Fibroblast of lung (primary cell): ENCODE data around the gene GALNT18. TPM values are rescaled to one million over a fixed set of nuclear protein-coding genes. Genes with fewer than 3 reads are reported as not detected.

Experiments used
- DNase-seq, 2 donors: peaks; one replicate each; pipeline versions ENCODE4 v3.0.0 to v3.0.0-alpha.2; 2010; ENCODE audit warnings: low read depth in 2 of 2
- H2AFZ ChIP-seq: 2 replicates; pipeline ENCODE4 v1.5.1; 2012; ENCODE audit warnings: low read length, control low read depth, inconsistent platforms
- H3K27ac ChIP-seq: 2 replicates; pipeline ENCODE4 v1.5.1; 2011; ENCODE audit warnings: low read length, control low read depth; ENCODE audit not compliant: insufficient read depth
- H3K27me3 ChIP-seq: 2 replicates; pipeline ENCODE4 v1.5.1; 2011; ENCODE audit warnings: mild to moderate bottlenecking, low read length; ENCODE audit not compliant: control insufficient read depth, insufficient read depth
- H3K36me3 ChIP-seq: 2 replicates; pipeline ENCODE4 v1.5.1; 2011; ENCODE audit warnings: low read length; ENCODE audit not compliant: control insufficient read depth, insufficient read depth
- H3K4me1 ChIP-seq: 2 replicates; pipeline ENCODE4 v1.5.1; 2011; ENCODE audit warnings: low read length; ENCODE audit not compliant: control insufficient read depth, insufficient read depth; ENCODE audit errors: extremely low read depth
- H3K4me2 ChIP-seq: 2 replicates; pipeline ENCODE4 v1.5.1; 2011; ENCODE audit warnings: low read length, control low read depth; ENCODE audit not compliant: insufficient read depth; ENCODE audit errors: extremely low read depth
- H3K4me3 ChIP-seq, 4 experiments: fragments of 200-600 bp in 1 of 4; sonication (generic) in 1 of 4; replicated peaks in 1 of 4; 2 replicates each; pipeline ENCODE4 v1.5.1; 2011 to 2016; ENCODE audit warnings: low read length in 4 of 4, low read depth in 3 of 4, mild to moderate bottlenecking in 3 of 4, control low read depth in 2 of 4, inconsistent platforms in 1 of 4, mixed read lengths in 1 of 4; ENCODE audit not compliant: insufficient read depth in 1 of 4; ENCODE audit errors: control extremely low read depth in 1 of 4
- H3K79me2 ChIP-seq: 2 replicates; pipeline ENCODE4 v1.5.1; 2012; ENCODE audit warnings: mild to moderate bottlenecking, low read length, inconsistent platforms; ENCODE audit not compliant: control insufficient read depth, insufficient read depth
- H3K9ac ChIP-seq: 2 replicates; pipeline ENCODE4 v1.5.1; 2011; ENCODE audit warnings: mild to moderate bottlenecking, low read length, control low read depth; ENCODE audit not compliant: insufficient read depth
- H3K9me3 ChIP-seq: 2 replicates; pipeline ENCODE4 v1.5.1; 2012; ENCODE audit warnings: low read depth, low read length; ENCODE audit not compliant: control insufficient read depth, insufficient read depth
- H4K20me1 ChIP-seq: 2 replicates; pipeline ENCODE4 v1.5.1; 2011; ENCODE audit warnings: low read length; ENCODE audit not compliant: control insufficient read depth, insufficient read depth; ENCODE audit errors: extremely low read depth
- EZH2 ChIP-seq: IDR thresholded peaks from 2 replicates; pipeline ENCODE4 v1.5.1; 2012; ENCODE audit warnings: low read length, control low read depth, mild to moderate bottlenecking; ENCODE audit errors: missing control alignments
- polyA plus RNA-seq, 2 donors: library from polyadenylated mRNA; depleted of rRNA in 1 of 2; stranded (reverse) in 1 of 2; unstranded in 1 of 2; fragments of >200 nt; gene quantifications; 2 replicates each; pipeline ENCODE4 v1.2.1, GENCODE V29; 2011 to 2012; ENCODE audit warnings: missing spikeins in 1 of 2
- total RNA-seq: library from RNA; depleted of rRNA; stranded (reverse); fragments of >200 nt; gene quantifications from 2 replicates; pipeline ENCODE4 v1.2.1, GENCODE V29; 2014
- TF ChIP-seq, protein P1 (sequence below), 2 donors: IDR thresholded peaks in 1 of 2; conservative IDR thresholded peaks in 1 of 2; 1 replicate in 1 of 2; 2 replicates in 1 of 2; pipeline ENCODE4 v1.5.1; 2011 to 2012; ENCODE audit warnings: low read length in 2 of 2, control low read depth in 1 of 2, inconsistent platforms in 1 of 2, low read depth in 1 of 2, mild to moderate bottlenecking in 1 of 2

GALNT18 gene
- total and polyA plus RNA-seq, 2 donors (not counting 1 experiment from before 2014, with no cell fraction given), result 0.50 to 19.3 TPM

- H3K4me1 ChIP-seq, result no peaks in the 10 kb centered on the region
- no peak overlapping the region for H3K4me2 ChIP-seq
- no peak for DNase-seq
- H3K79me2 ChIP-seq, result no peaks in the 10 kb centered on the region
- no peak overlapping the region for H3K4me3 ChIP-seq
- H3K27ac ChIP-seq, result no peak overlapping the region
- TF ChIP-seq, protein P1, sequence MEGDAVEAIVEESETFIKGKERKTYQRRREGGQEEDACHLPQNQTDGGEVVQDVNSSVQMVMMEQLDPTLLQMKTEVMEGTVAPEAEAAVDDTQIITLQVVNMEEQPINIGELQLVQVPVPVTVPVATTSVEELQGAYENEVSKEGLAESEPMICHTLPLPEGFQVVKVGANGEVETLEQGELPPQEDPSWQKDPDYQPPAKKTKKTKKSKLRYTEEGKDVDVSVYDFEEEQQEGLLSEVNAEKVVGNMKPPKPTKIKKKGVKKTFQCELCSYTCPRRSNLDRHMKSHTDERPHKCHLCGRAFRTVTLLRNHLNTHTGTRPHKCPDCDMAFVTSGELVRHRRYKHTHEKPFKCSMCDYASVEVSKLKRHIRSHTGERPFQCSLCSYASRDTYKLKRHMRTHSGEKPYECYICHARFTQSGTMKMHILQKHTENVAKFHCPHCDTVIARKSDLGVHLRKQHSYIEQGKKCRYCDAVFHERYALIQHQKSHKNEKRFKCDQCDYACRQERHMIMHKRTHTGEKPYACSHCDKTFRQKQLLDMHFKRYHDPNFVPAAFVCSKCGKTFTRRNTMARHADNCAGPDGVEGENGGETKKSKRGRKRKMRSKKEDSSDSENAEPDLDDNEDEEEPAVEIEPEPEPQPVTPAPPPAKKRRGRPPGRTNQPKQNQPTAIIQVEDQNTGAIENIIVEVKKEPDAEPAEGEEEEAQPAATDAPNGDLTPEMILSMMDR (conservative IDR thresholded peaks at IDR 0.05 in 1 of 2, IDR thresholded peaks at IDR 0.05 in 1 of 2; ENCODE audit: low read depth in 1 of 2, low read length in 2 of 2), result no peak
- TF ChIP-seq EZH2, result no peak
- no peaks in the 10 kb centered on the region for H3K36me3 ChIP-seq
- H3K9me3 ChIP-seq, result no peaks in the 10 kb centered on the region
- no peak overlapping the region for H3K9ac ChIP-seq
- no peaks in the 10 kb centered on the region for H4K20me1 ChIP-seq
- no peak overlapping the region for H2AFZ ChIP-seq
- peaks cover 2% of the 10 kb centered on the region for H3K27me3 ChIP-seq
Observed at GRCh38 chr11:11579012-11579988, 42.5 kb downstream of the GALNT18 start.

DNA sequence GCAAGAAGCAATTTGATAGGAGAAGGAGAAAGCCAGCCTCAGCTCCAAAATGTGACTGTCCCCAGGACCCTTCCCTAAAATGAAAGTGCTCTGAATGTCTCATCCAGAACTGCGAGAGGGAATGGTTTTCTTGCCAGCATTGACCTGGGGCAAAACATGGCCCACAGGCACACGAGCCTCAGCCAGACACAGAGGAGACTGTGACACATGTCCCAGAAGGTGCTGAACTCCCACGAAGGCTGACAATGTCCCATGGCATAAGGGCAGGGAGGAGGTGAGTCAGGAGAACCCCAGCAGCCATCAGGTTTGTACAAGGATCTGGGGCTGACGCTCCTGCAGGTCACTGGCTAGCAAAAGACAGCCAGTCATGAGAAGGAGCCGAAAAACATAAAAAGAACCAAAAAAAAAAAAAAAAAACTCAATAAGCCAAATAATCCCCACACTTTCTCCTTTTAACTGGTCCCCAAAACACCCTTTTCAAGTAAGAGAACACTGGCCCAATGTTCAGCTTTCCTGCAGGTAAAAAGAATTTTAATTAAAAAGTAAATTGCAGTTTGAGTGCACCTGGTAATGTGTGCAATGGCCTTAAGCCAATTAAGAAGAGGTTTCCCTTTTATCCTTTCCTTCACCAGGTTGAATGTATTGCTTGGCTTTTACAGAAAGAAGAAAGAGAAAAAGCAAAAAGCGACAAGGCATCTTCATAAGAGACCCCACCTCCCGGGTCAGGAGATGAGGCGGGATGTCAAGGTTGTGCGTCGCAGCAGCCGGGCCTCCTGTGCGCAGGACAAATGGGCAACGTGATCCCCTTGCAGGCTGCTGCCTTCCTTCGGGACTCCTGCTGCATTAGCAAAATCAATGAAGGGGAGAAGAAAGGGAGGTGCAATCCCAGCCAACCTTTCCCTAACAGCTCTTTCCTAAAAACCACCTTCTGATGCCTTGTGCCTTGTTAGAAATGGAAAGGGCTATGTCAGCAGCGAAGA, 43.6 kb downstream of the GALNT18 start:
- H3K9ac ChIP-seq, result no peak overlapping the region
- H3K36me3 ChIP-seq, result no peaks in the 10 kb centered on the region
- peaks cover 2% of the 10 kb centered on the region for H3K27me3 ChIP-seq
- H3K9me3 ChIP-seq, result no peaks in the 10 kb centered on the region
- no peaks in the 10 kb centered on the region for H4K20me1 ChIP-seq
- H3K79me2 ChIP-seq, result no peaks in the 10 kb centered on the region
- no peak for TF ChIP-seq EZH2
- TF ChIP-seq, protein P1 (conservative IDR thresholded peaks at IDR 0.05 in 1 of 2, IDR thresholded peaks at IDR 0.05 in 1 of 2; ENCODE audit: low read depth in 1 of 2, low read length in 2 of 2), result no peak
- no peak overlapping the region for H2AFZ ChIP-seq
- no peaks in the 10 kb centered on the region for H3K4me1 ChIP-seq
- no peak for DNase-seq
- H3K4me3 ChIP-seq, result no peak overlapping the region
- H3K4me2 ChIP-seq, result no peak overlapping the region
- no peak overlapping the region for H3K27ac ChIP-seq
